Measurements from ENCODE around the gene RBFOX2. TPM values are rescaled to one million over a fixed set of nuclear protein-coding genes. Genes with fewer than 3 reads are reported as not detected.
"Not testable (repeated sequence)": the region's sequence is repeated elsewhere in the genome, so short reads cannot be mapped to it uniquely, and the experiment has no call there.

Gene RBFOX2
- total and polyA plus RNA-seq, 2 donors: 86.5 to 278 TPM

DNA sequence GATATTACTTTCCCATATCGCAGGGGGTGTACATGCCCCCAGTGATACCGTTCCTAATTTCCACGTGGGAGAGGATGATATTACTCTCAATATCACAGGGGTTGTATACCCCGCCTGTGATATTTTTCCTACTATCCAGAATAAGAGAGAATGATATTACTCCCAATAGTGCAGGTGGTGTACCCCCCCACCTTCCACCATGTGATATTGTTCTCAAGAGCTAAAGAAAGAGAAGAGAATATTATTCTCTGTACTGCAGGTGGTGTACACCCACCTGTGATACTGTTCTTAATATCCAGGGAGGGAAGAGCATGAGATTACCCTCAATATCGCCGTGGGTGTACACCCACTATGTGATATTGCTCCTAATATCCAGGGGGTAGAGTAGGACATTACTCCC lies 328.8 kb downstream of the RBFOX2 start:
- not testable (repeated sequence) for H3K36me3 ChIP-seq (ENCODE audit: insufficient read depth); H3K4me3 ChIP-seq (ENCODE audit: low read depth, low read length); H3K27ac ChIP-seq (ENCODE audit: low read depth); DNase-seq (ENCODE audit: extremely low spot score); H3K4me1 ChIP-seq (ENCODE audit: insufficient read depth)
- 78% methylated on average over 6 of the region's 6 CpGs for WGBS

DNA sequence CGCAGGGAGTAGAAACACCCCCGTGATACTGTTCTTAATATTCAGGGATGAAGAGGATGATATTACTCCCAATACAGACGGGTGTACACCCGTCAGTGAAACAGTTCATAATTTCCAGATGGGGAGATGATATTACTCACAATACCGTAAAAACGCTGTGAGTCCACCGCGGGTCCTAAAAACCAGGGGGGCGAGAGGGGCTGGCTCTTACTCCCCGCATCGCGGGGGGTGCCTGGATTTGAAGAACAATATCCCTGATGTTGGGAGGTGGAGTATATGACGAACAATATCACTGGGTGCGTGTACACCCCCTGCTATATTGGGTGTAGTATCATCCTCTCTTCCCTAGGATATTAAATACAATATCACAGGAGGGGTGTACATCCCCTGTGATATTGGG lies 331.5 kb downstream of the RBFOX2 start:
- no peak for DNase-seq (ENCODE audit: extremely low spot score)
- Histone ChIP-seq H3K4me1 (ENCODE audit: insufficient read depth) (no peaks in the 10 kb centered on the region), H3K36me3 (ENCODE audit: insufficient read depth) (no peaks in the 10 kb centered on the region), H3K27ac (ENCODE audit: low read depth) (no peak overlapping the region), H3K4me3 (ENCODE audit: low read depth, low read length) (no peak overlapping the region)
- 76% methylated on average over 14 of the region's 14 CpGs for WGBS

DNA sequence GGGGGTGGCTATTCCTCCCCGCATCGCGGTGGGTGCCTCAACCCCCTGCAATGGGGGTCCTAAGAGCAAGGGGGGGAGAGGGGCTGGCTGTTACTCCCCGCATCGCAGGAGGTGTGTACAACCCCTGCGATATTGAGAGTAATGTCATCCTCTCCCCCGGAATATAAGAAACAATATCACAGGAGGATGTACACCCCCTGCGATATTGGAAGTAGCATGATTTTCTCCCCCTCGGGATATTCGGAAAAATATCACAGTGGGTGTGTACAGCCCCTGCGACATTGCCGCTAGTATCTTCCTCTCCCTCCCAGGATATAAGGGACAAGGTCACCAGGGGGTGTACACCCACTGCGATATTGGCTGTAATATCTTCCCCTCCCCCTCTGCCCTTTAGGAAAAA lies 333.4 kb downstream of the RBFOX2 start:
- Histone ChIP-seq H3K36me3 (ENCODE audit: insufficient read depth) (no peaks in the 10 kb centered on the region), H3K27ac (ENCODE audit: low read depth) (no peak overlapping the region), H3K4me1 (ENCODE audit: insufficient read depth) (no peaks in the 10 kb centered on the region), H3K4me3 (ENCODE audit: low read depth, low read length) (no peak overlapping the region)
- WGBS: 81% methylated on average over 13 of the region's 13 CpGs
- no peak for DNase-seq (ENCODE audit: extremely low spot score)

DNA sequence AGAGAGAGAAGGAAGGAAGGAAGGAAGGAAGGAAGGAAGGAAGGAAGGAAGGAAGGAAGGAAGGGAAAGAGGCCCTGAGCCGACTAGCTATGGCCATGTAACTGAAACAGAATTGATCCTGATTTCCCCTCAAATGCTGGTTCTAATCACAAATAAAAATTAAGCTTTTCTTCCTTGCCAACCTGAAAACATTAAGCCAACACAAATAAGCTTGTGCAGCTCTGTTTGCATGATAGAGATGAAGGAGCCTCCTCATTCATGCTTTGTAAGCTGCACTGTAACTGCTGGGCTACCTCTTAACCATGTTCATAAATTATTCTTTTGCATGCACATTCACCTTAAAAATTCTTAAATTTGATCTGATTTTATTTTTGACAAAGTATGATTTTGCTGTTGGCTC lies 338.6 kb downstream of the RBFOX2 start:
- WGBS: 69% methylated on average over 1 of the region's 1 CpG

DNA sequence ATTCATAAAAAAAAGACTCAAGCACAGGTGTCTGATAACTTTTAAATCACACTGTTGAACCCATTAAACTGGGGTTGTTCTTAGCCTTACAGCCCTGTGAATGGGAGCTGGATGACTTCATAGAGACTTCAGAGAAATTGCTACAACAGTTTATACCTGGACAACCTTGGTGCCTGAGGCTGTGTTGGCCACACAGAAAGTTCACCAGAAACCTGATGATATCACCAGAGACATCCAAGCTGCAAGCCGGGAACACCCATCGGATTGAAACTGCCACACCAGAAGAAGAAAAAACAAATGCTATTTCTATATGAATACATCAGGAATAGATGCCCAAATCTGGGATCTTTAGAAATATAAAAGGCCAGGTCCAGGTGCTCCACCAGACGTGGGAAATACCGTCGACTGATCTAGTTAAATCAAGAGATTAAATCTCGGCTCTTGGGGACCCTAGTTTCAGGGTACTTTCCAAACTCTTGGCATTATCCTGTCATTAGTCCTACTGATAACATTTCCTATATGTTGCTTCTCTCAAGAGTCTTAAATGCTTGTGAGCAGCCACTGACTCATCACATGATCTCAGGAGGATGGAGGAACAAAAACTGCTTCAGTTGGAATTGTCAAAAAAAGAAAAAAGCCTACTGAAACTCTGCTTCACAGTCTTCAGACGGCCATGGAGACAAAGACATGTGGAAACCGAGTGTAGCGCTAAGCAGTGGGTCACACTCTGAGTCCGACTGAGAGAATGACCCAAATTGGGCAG lies 339.5 kb downstream of the RBFOX2 start:
- Histone ChIP-seq H3K36me3 (ENCODE audit: insufficient read depth) (no peaks in the 10 kb centered on the region), H3K4me1 (ENCODE audit: insufficient read depth) (no peaks in the 10 kb centered on the region), H3K27ac (ENCODE audit: low read depth) (no peak overlapping the region), H3K4me3 (ENCODE audit: low read depth, low read length) (no peak overlapping the region)
- 77% methylated on average over 10 of the region's 10 CpGs for WGBS
- no peak for DNase-seq (ENCODE audit: extremely low spot score)

More for the DNA sequence above, 338.6 kb downstream of the RBFOX2 start:
- Histone ChIP-seq H3K4me3 (ENCODE audit: low read depth, low read length) (no peak overlapping the region), H3K27ac (ENCODE audit: low read depth) (no peak overlapping the region), H3K4me1 (ENCODE audit: insufficient read depth) (no peaks in the 10 kb centered on the region), H3K36me3 (ENCODE audit: insufficient read depth) (no peaks in the 10 kb centered on the region)
- DNase-seq (ENCODE audit: extremely low spot score): no peak

Other genes with a start within 250 kb of the RBFOX2 start
- gene APOL3, start 131.9 kb upstream of the RBFOX2 start, total RNA-seq: 25.4 TPM
- gene APOL3, start 131.9 kb upstream of the RBFOX2 start, polyA plus RNA-seq: 42.6 TPM
- 33.9 TPM for gene APOL4, start 173.0 kb upstream of the RBFOX2 start, total RNA-seq
- 12.4 TPM for gene APOL4, start 173.0 kb upstream of the RBFOX2 start, polyA plus RNA-seq
- 35.5 TPM for gene APOL2, start 210.7 kb upstream of the RBFOX2 start, total RNA-seq
- gene APOL2, start 210.7 kb upstream of the RBFOX2 start, polyA plus RNA-seq: 46.1 TPM
- gene APOL1, start 224.3 kb upstream of the RBFOX2 start, total RNA-seq: 22.9 TPM
- 71.5 TPM for gene APOL1, start 224.3 kb upstream of the RBFOX2 start, polyA plus RNA-seq